HEK293 (cell line): ENCODE measurements around the gene PAK1.

Experiments
- GLI4 ChIP-seq: fragments of 450-650 bp; formaldehyde crosslinking; IDR thresholded peaks from 2 replicates; pipeline ENCODE4 v1.5.1; 2016; ENCODE audit warnings: missing biosample characterization, missing genetic modification characterization
- KLF7 ChIP-seq: fragments of 450-650 bp; formaldehyde crosslinking; IDR thresholded peaks from 2 replicates; pipeline ENCODE4 v1.5.1; 2016; ENCODE audit warnings: missing biosample characterization, missing genetic modification characterization, borderline replicate concordance
- MYNN ChIP-seq: fragments of 450-650 bp; formaldehyde crosslinking; IDR thresholded peaks from 2 replicates; pipeline ENCODE4 v1.5.1; 2016; ENCODE audit warnings: missing biosample characterization, missing genetic modification characterization, borderline replicate concordance
- SETDB1 ChIP-seq: IDR thresholded peaks from one replicate; pipeline ENCODE4 v1.6.1; 2017; ENCODE audit warnings: mild to moderate bottlenecking, low read length, moderate library complexity, mixed read lengths; ENCODE audit not compliant: insufficient read length
- YY1 ChIP-seq: fragments of 450-650 bp; formaldehyde crosslinking; IDR thresholded peaks from 2 replicates; pipeline ENCODE4 v1.5.1; 2018; ENCODE audit warnings: missing biosample characterization, missing genetic modification characterization
- ZBTB7A ChIP-seq: fragments of 450-650 bp; formaldehyde crosslinking; IDR thresholded peaks from 2 replicates; pipeline ENCODE4 v1.5.1; 2016; ENCODE audit warnings: low read depth, missing biosample characterization, missing genetic modification characterization
- ZNF274 ChIP-seq, 2 experiments: fragments of 200-500 bp in 1 of 2; fragments of 450-650 bp in 1 of 2; sonication (Bioruptor generic) in 1 of 2; formaldehyde crosslinking in 1 of 2; IDR thresholded peaks; 2 replicates each; pipeline versions ENCODE4 v1.5.1 to v1.6.1; 2014 to 2016; ENCODE audit warnings: borderline replicate concordance in 1 of 2, inconsistent platforms in 1 of 2, low read length in 1 of 2, missing biosample characterization in 1 of 2, missing genetic modification characterization in 1 of 2
- ZNF558 ChIP-seq: fragments of 450-650 bp; formaldehyde crosslinking; IDR thresholded peaks from 2 replicates; pipeline ENCODE4 v1.5.1; 2016; ENCODE audit warnings: missing biosample characterization, missing genetic modification characterization
- ZNF621 ChIP-seq: fragments of 450-650 bp; formaldehyde crosslinking; IDR thresholded peaks from 2 replicates; pipeline ENCODE4 v1.5.1; 2017; ENCODE audit warnings: missing biosample characterization, missing genetic modification characterization
- TF ChIP-seq, protein P1 (sequence below): fragments of 450-650 bp; formaldehyde crosslinking; IDR thresholded peaks from 2 replicates; pipeline ENCODE4 v1.5.1; 2016; ENCODE audit warnings: missing biosample characterization, missing genetic modification characterization

GRCh38 chr11:77346906-77347603 lies 126.8 kb downstream of the PAK1 start:
- TF ChIP-seq, protein P1, sequence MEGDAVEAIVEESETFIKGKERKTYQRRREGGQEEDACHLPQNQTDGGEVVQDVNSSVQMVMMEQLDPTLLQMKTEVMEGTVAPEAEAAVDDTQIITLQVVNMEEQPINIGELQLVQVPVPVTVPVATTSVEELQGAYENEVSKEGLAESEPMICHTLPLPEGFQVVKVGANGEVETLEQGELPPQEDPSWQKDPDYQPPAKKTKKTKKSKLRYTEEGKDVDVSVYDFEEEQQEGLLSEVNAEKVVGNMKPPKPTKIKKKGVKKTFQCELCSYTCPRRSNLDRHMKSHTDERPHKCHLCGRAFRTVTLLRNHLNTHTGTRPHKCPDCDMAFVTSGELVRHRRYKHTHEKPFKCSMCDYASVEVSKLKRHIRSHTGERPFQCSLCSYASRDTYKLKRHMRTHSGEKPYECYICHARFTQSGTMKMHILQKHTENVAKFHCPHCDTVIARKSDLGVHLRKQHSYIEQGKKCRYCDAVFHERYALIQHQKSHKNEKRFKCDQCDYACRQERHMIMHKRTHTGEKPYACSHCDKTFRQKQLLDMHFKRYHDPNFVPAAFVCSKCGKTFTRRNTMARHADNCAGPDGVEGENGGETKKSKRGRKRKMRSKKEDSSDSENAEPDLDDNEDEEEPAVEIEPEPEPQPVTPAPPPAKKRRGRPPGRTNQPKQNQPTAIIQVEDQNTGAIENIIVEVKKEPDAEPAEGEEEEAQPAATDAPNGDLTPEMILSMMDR: no peak
- TF ChIP-seq ZNF621 (tag by site-specific recombination) (no peak), ZNF274 (IDR thresholded peaks at IDR 0.05; ENCODE audit: low read length) (no peak), ZNF274 (tag by site-specific recombination; IDR thresholded peaks at IDR 0.05; ENCODE audit: borderline replicate concordance) (no peak), YY1 (tag by site-specific recombination) (no peak), ZBTB7A (no peak), GLI4 (no peak), KLF7 (no peak), MYNN (tag by site-specific recombination) (no peak), ZNF558 (tag by site-specific recombination) (no peak), SETDB1 (no peak)
